Measurements from ENCODE around the gene PHYKPL.
A peak's percentile ranks its signal among the peaks of the same experiment; 100 is the strongest.
"Not testable (repeated sequence)": the region's sequence is repeated elsewhere in the genome, so short reads cannot be mapped to it uniquely, and the experiment has no call there.

The PHYKPL gene

GRCh38 chr5:178206166-178207101 is 26.2 kb downstream of the PHYKPL start:
- no peak for DNase-seq

GRCh38 chr5:178205749-178206047 is 26.9 kb downstream of the PHYKPL start:
- no peak for DNase-seq

GRCh38 chr5:178204935-178205748 is 27.5 kb downstream of the PHYKPL start:
- DNase-seq, result peak; percentile 73

GRCh38 chr5:178204182-178204934 is 28.2 kb downstream of the PHYKPL start, which contains the start of gene HNRNPAB:
TSS of gene HNRNPAB (plus strand) at chr5:178204533. CDS start at chr5:178204838, 305 bp downstream.
- peak; percentile 97 for DNase-seq

- DNase-seq, result no peak
Observed at GRCh38 chr5:178203670-178204181, 28.9 kb downstream of the PHYKPL start.

- DNase-seq, result no peak
Observed at GRCh38 chr5:178202541-178202940, 30.1 kb downstream of the PHYKPL start.

GRCh38 chr5:178201927-178202235 is 30.7 kb downstream of the PHYKPL start:
- DNase-seq, result no peak

GRCh38 chr5:178201221-178201926 is 31.2 kb downstream of the PHYKPL start:
- DNase-seq, result no peak

GRCh38 chr5:178199581-178200434 is 32.8 kb downstream of the PHYKPL start:
- DNase-seq, result no peak

- DNase-seq, result no peak
Observed at GRCh38 chr5:178198706-178199105, 33.9 kb downstream of the PHYKPL start.

GRCh38 chr5:178198151-178198550 is 34.5 kb downstream of the PHYKPL start:
- DNase-seq, result not testable (repeated sequence)

GRCh38 chr5:178196986-178197385 is 35.6 kb downstream of the PHYKPL start:
- DNase-seq, result no peak

GRCh38 chr5:178196281-178196812 is 36.3 kb downstream of the PHYKPL start:
- DNase-seq, result no peak

GRCh38 chr5:178194026-178194425 is 38.6 kb downstream of the PHYKPL start:
- no peak for DNase-seq

GRCh38 chr5:178193251-178193809 is 39.3 kb downstream of the PHYKPL start:
- DNase-seq, result no peak

- no peak for DNase-seq
Observed at GRCh38 chr5:178192787-178193186, 39.8 kb downstream of the PHYKPL start.

GRCh38 chr5:178192244-178192643 is 40.4 kb downstream of the PHYKPL start:
- no peak for DNase-seq

- no peak for DNase-seq
Observed at GRCh38 chr5:178191661-178192060, 40.9 kb downstream of the PHYKPL start.

- DNase-seq, result no peak
Observed at GRCh38 chr5:178189433-178189832, 43.2 kb downstream of the PHYKPL start.

GRCh38 chr5:178187014-178187413 is 45.6 kb downstream of the PHYKPL start, which contains the start of gene GMCL2:
TSS of gene GMCL2 (minus strand) at chr5:178187371. CDS start at chr5:178187299, 72 bp downstream.
- DNase-seq, result no peak

- DNase-seq, result no peak
Observed at GRCh38 chr5:178186427-178186826, 46.2 kb downstream of the PHYKPL start.
